ENCODE data around the gene LYPD6B. TPM values are rescaled to one million over a fixed set of nuclear protein-coding genes. Genes with fewer than 3 reads are reported as not detected.
A peak's percentile ranks its signal among the peaks of the same experiment; 100 is the strongest.

The LYPD6B gene
- total and polyA plus RNA-seq, 4 donors: 5.7 to 11.0 (median 8.9) TPM

DNA sequence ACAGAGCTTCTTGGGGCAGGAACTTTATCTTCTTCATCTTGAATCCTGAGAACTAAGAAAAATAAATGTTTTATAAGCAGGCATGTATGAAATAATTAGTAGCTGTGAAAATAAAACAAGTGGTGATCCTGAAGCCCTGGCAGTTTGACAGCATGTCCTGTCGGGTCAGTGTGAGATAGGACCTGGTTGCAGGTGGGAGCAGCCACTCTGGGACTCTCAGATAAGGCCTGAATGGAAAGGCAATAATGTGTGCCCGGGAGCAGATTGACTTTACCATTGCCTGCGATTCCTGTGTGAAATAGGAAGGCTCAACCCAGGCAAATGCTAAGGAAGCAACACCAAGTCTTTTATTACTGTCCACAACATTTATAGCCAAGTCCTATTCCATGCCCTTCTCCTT is 132.4 kb downstream of the LYPD6B start:
- WGBS (ENCODE audit: insufficient coverage): 71% methylated on average over 1 of the region's 3 CpGs
- Histone ChIP-seq H3K36me3 (ENCODE audit: control insufficient read depth, insufficient read depth, low read length) (no peaks in the 10 kb centered on the region), H3K9me3 (ENCODE audit: control insufficient read depth, insufficient read depth, low read length) (no peaks in the 10 kb centered on the region), H3K4me3 (ENCODE audit: low read depth, low read length) (no peak overlapping the region), H3K27ac (ENCODE audit: low read depth, low read length) (no peak overlapping the region), H3K27me3 (ENCODE audit: control insufficient read depth, insufficient read depth, low read length) (no peaks in the 10 kb centered on the region), H3K4me1 (ENCODE audit: control insufficient read depth, insufficient read depth, low read length) (no peaks in the 10 kb centered on the region)
- no peak for DNase-seq (ENCODE audit: low read depth in 4 of 6, low spot score in 6 of 6)

DNA sequence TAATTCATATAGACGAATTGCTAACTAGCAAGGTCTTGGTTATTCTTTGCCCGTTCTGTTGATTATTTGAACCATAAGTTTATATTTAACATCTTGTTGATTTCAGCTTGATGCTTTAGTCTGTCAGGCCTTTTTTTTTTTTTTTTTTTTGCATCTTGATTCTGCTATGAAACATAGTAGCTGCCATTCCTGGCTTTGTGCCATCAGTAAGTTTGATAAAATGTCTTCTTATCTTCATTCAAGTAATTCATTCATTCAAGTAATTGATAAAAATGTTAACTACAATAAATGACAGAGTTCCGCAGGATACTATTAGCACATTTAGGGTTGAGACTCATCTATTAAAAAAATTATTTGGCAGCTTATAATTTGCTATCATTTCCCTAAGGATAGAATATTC is 134.7 kb downstream of the LYPD6B start:
- no CpG with 5 or more reads among the region's 3 CpGs for WGBS (ENCODE audit: insufficient coverage)
- Histone ChIP-seq H3K27ac (ENCODE audit: low read depth, low read length) (no peak overlapping the region), H3K9me3 (ENCODE audit: control insufficient read depth, insufficient read depth, low read length) (no peaks in the 10 kb centered on the region), H3K4me1 (ENCODE audit: control insufficient read depth, insufficient read depth, low read length) (no peaks in the 10 kb centered on the region), H3K27me3 (ENCODE audit: control insufficient read depth, insufficient read depth, low read length) (no peaks in the 10 kb centered on the region), H3K36me3 (ENCODE audit: control insufficient read depth, insufficient read depth, low read length) (no peaks in the 10 kb centered on the region), H3K4me3 (ENCODE audit: low read depth, low read length) (no peak overlapping the region)
- no peak for DNase-seq (ENCODE audit: low read depth in 4 of 6, low spot score in 6 of 6)

DNA sequence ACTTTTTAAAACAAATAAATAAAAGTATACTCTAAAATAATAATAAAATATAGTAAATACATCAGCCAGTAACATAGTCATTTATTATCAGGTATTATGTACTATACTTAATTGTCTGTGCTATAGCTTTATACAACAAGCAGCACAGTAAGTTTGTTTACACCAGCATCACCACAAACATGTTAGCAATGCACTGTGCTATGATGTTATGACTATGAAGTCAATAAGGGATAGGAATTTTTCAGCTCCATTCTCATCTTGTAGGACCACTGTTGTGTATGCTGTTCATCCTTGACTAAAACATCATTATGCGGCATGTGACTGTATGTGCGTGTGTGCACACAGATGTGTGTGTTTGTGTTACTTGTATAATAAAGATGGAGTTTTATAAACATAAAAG is 137.5 kb downstream of the LYPD6B start:
- Histone ChIP-seq H3K27me3 (ENCODE audit: control insufficient read depth, insufficient read depth, low read length) (no peaks in the 10 kb centered on the region), H3K4me1 (ENCODE audit: control insufficient read depth, insufficient read depth, low read length) (no peaks in the 10 kb centered on the region), H3K4me3 (ENCODE audit: low read depth, low read length) (no peak overlapping the region), H3K9me3 (ENCODE audit: control insufficient read depth, insufficient read depth, low read length) (no peaks in the 10 kb centered on the region), H3K27ac (ENCODE audit: low read depth, low read length) (no peak overlapping the region), H3K36me3 (ENCODE audit: control insufficient read depth, insufficient read depth, low read length) (no peaks in the 10 kb centered on the region)
- WGBS (ENCODE audit: insufficient coverage): no CpG with 5 or more reads among the region's 2 CpGs
- no peak for DNase-seq (ENCODE audit: low read depth in 4 of 6, low spot score in 6 of 6)

DNA sequence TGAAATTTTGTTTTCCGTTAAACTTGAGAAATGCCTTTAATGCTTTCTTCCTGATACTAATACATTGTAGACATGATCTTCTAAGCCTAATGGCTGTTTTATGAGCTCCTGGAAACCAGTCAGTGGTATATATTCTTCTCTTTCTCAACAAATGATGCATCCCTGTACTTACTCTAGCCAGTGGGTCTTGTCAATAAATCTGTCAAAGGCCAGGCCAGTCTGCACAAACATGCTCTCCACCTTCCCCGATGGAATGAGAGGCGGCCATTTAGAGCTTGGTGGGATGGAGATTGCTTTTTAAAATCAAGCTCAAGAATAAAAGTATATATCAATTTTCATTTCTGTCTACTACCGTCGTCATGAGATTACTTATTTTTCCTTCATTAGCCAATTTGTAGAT is 140.1 kb downstream of the LYPD6B start:
- Histone ChIP-seq H3K36me3 (ENCODE audit: control insufficient read depth, insufficient read depth, low read length) (no peaks in the 10 kb centered on the region), H3K27ac (ENCODE audit: low read depth, low read length) (no peak overlapping the region), H3K4me1 (ENCODE audit: control insufficient read depth, insufficient read depth, low read length) (no peaks in the 10 kb centered on the region), H3K9me3 (ENCODE audit: control insufficient read depth, insufficient read depth, low read length) (no peaks in the 10 kb centered on the region), H3K27me3 (ENCODE audit: control insufficient read depth, insufficient read depth, low read length) (no peaks in the 10 kb centered on the region), H3K4me3 (ENCODE audit: low read depth, low read length) (no peak overlapping the region)
- 100% methylated on average over 1 of the region's 5 CpGs for WGBS (ENCODE audit: insufficient coverage)
- peak in 1 of 6 donors; percentile 29 for DNase-seq (ENCODE audit: low read depth in 4 of 6, low spot score in 6 of 6)

DNA sequence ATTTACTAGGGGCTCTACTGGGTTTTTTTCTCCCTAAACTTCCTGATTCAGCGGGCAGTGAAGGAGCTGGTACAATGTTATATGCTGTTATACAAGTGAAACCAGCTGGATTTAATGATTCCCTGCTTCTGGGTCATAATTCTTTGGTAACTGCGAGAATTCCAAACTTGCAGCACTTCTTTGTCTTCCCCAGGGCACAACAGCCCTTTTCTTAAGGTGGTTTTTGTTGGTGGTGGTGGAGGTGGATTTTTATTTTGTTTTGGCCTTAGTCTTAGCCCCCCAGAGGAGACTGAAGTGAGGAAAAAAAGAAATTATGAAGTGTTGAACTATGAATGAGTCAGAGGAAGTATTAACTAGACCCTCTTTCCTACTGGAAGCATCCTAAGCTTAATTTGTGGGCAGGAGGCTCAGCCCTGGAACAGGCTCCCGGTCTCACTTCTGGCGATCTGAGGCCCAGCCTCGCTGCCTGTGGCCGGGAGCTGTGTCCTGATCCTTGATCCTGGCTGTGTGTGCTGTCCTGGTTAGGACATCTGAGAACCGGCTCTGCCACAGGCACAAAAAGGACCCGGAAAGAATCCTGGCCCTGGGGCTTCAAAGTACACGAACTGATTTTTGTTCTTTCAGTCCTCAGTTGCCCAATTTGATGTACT is 141.9 kb downstream of the LYPD6B start:
- no peak overlapping the region for H3K27ac ChIP-seq (ENCODE audit: low read depth, low read length)
- WGBS (ENCODE audit: insufficient coverage): 82% methylated on average over 7 of the region's 9 CpGs
- no peaks in the 10 kb centered on the region for H3K4me1 ChIP-seq (ENCODE audit: control insufficient read depth, insufficient read depth, low read length)
- DNase-seq (ENCODE audit: low read depth in 4 of 6, low spot score in 6 of 6): no peak
- H3K4me3 ChIP-seq (ENCODE audit: low read depth, low read length): no peak overlapping the region
- H3K36me3 ChIP-seq (ENCODE audit: control insufficient read depth, insufficient read depth, low read length): no peaks in the 10 kb centered on the region
- H3K9me3 ChIP-seq (ENCODE audit: control insufficient read depth, insufficient read depth, low read length): no peaks in the 10 kb centered on the region
- H3K27me3 ChIP-seq (ENCODE audit: control insufficient read depth, insufficient read depth, low read length): no peaks in the 10 kb centered on the region

DNA sequence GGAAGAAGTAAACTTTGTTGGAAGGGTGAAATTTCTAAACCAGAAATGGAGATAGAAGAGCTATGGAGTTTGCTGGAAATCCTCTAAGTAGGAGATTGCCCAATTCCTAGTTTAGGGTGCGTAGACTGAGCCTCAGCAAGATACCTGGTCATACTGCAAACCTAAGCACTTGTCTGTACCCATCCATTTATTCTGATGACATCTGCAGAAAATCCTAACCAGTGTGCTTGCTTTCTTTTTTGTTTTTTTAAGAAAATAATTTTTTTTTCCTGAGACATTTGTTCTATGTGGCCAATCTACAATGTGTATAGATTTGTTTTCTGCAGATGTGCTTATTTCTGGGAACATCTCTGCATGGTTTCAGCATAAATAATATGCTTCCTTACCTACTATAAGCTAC is 144.7 kb downstream of the LYPD6B start:
- H3K27me3 ChIP-seq (ENCODE audit: control insufficient read depth, insufficient read depth, low read length): no peaks in the 10 kb centered on the region
- WGBS (ENCODE audit: insufficient coverage): no CpG with 5 or more reads among the region's 1 CpG
- H3K4me1 ChIP-seq (ENCODE audit: control insufficient read depth, insufficient read depth, low read length): no peaks in the 10 kb centered on the region
- no peaks in the 10 kb centered on the region for H3K36me3 ChIP-seq (ENCODE audit: control insufficient read depth, insufficient read depth, low read length)
- no peak for DNase-seq (ENCODE audit: low read depth in 4 of 6, low spot score in 6 of 6)
- H3K27ac ChIP-seq (ENCODE audit: low read depth, low read length): no peak overlapping the region
- no peak overlapping the region for H3K4me3 ChIP-seq (ENCODE audit: low read depth, low read length)
- no peaks in the 10 kb centered on the region for H3K9me3 ChIP-seq (ENCODE audit: control insufficient read depth, insufficient read depth, low read length)

DNA sequence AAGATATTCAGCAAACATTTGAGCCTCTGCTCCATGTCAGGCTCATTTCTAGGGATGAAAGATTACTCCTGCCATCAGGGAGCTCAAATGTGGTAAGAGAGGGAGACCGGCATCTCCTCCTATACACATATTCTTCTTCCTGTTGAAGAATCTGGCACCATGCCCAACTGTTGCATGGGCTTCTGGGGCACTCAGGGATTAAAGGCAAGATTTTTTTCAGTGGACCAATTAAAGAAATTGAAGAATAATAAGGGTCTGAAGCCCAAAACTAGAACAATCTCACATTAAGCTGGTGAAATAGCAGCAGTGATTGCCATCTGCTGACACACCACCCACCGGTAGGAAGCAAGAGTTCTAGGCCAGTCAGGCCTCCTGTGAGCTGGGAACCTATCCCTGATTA is 146.5 kb downstream of the LYPD6B start:
- H3K4me1 ChIP-seq (ENCODE audit: control insufficient read depth, insufficient read depth, low read length): no peaks in the 10 kb centered on the region
- H3K27me3 ChIP-seq (ENCODE audit: control insufficient read depth, insufficient read depth, low read length): no peaks in the 10 kb centered on the region
- H3K27ac ChIP-seq (ENCODE audit: low read depth, low read length): no peak overlapping the region
- peak in 2 of 6 donors; percentile 29 to 47 for DNase-seq (ENCODE audit: low read depth in 4 of 6, low spot score in 6 of 6)
- H3K36me3 ChIP-seq (ENCODE audit: control insufficient read depth, insufficient read depth, low read length): no peaks in the 10 kb centered on the region
- no peak overlapping the region for H3K4me3 ChIP-seq (ENCODE audit: low read depth, low read length)
- no CpG with 5 or more reads among the region's 2 CpGs for WGBS (ENCODE audit: insufficient coverage)
- H3K9me3 ChIP-seq (ENCODE audit: control insufficient read depth, insufficient read depth, low read length): no peaks in the 10 kb centered on the region

- no peaks in the 10 kb centered on the region for H3K4me1 ChIP-seq (ENCODE audit: control insufficient read depth, insufficient read depth, low read length)
- WGBS (ENCODE audit: insufficient coverage): 90% methylated on average over 4 of the region's 5 CpGs
- DNase-seq (ENCODE audit: low read depth in 4 of 6, low spot score in 6 of 6): no peak
Observed at GRCh38 chr2:149185942-149186490, 147.5 kb downstream of the LYPD6B start.

DNA sequence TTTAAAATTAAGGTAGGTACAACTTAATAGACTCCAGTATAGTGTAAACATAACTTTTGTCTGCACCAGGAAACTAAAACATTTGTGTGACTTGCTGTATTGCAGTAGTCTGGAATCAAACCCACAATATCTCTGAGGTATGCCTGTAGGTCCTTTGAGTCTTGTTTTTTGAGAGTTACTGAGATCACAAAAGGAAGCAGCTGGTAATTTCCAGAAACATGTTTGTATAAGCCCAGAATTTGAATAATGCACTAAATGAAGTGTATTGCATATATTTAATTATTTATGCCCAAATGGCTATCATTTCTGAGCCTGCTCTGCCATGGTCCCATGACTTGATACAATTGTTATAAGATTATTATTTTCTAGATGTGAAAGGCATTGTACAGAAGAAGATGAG is 148.6 kb downstream of the LYPD6B start:
- no peaks in the 10 kb centered on the region for H3K36me3 ChIP-seq (ENCODE audit: control insufficient read depth, insufficient read depth, low read length)
- no peaks in the 10 kb centered on the region for H3K4me1 ChIP-seq (ENCODE audit: control insufficient read depth, insufficient read depth, low read length)
- H3K4me3 ChIP-seq (ENCODE audit: low read depth, low read length): no peak overlapping the region
- no peak overlapping the region for H3K27ac ChIP-seq (ENCODE audit: low read depth, low read length)
- peak in 1 of 6 donors; percentile 36 for DNase-seq (ENCODE audit: low read depth in 4 of 6, low spot score in 6 of 6)
- no peaks in the 10 kb centered on the region for H3K27me3 ChIP-seq (ENCODE audit: control insufficient read depth, insufficient read depth, low read length)
- no peaks in the 10 kb centered on the region for H3K9me3 ChIP-seq (ENCODE audit: control insufficient read depth, insufficient read depth, low read length)

More at GRCh38 chr2:149185942-149186490, 147.5 kb downstream of the LYPD6B start:
- no peak overlapping the region for H3K27ac ChIP-seq (ENCODE audit: low read depth, low read length)
- H3K4me3 ChIP-seq (ENCODE audit: low read depth, low read length): no peak overlapping the region
- no peaks in the 10 kb centered on the region for H3K27me3 ChIP-seq (ENCODE audit: control insufficient read depth, insufficient read depth, low read length)
- H3K36me3 ChIP-seq (ENCODE audit: control insufficient read depth, insufficient read depth, low read length): no peaks in the 10 kb centered on the region
- H3K9me3 ChIP-seq (ENCODE audit: control insufficient read depth, insufficient read depth, low read length): no peaks in the 10 kb centered on the region

GRCh38 chr2:149188291-149188690 is 149.8 kb downstream of the LYPD6B start:
- Histone ChIP-seq H3K4me3 (ENCODE audit: low read depth, low read length) (no peak overlapping the region), H3K27ac (ENCODE audit: low read depth, low read length) (no peak overlapping the region), H3K9me3 (ENCODE audit: control insufficient read depth, insufficient read depth, low read length) (no peaks in the 10 kb centered on the region), H3K4me1 (ENCODE audit: control insufficient read depth, insufficient read depth, low read length) (no peaks in the 10 kb centered on the region), H3K27me3 (ENCODE audit: control insufficient read depth, insufficient read depth, low read length) (no peaks in the 10 kb centered on the region), H3K36me3 (ENCODE audit: control insufficient read depth, insufficient read depth, low read length) (no peaks in the 10 kb centered on the region)
- WGBS (ENCODE audit: insufficient coverage): no CpG with 5 or more reads among the region's 1 CpG
- no peak for DNase-seq (ENCODE audit: low read depth in 4 of 6, low spot score in 6 of 6)

Data from spinal cord (tissue), 10 donors.